NB4 (cell line): Measurements from ENCODE around the gene SLC22A5.
"Not testable (repeated sequence)": the region's sequence is repeated elsewhere in the genome, so short reads cannot be mapped to it uniquely, and the experiment has no call there.

Source experiments
- POLR2A ChIP-seq: IDR thresholded peaks from 2 replicates; pipeline ENCODE4 v1.6.1; 2011; ENCODE audit warnings: mild to moderate bottlenecking; ENCODE audit not compliant: insufficient read length; ENCODE audit errors: extremely low read depth
- TF ChIP-seq, protein P1 (sequence below): IDR thresholded peaks from one replicate; pipeline ENCODE4 v1.5.1; 2012; ENCODE audit warnings: low read depth, low read length

DNA sequence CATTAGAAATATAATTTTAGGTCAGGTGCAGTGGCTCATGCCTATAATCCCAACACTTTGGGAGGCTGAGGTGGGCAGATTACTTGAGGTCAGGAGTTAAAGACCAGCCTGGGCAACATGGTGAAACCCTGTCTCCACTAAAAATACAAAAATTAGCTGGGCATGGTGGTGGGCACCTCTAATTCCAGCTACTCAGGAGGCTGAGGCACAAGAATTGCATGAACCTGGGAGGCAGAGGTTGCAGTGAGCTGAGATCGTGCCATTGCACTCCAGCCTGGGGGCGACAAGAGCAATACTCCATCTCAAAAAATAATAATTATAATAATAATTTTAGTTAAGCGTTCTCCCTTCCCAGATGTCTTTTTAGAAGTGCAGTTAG lies 68.7 kb downstream of the SLC22A5 start:
- TF ChIP-seq, protein P1, sequence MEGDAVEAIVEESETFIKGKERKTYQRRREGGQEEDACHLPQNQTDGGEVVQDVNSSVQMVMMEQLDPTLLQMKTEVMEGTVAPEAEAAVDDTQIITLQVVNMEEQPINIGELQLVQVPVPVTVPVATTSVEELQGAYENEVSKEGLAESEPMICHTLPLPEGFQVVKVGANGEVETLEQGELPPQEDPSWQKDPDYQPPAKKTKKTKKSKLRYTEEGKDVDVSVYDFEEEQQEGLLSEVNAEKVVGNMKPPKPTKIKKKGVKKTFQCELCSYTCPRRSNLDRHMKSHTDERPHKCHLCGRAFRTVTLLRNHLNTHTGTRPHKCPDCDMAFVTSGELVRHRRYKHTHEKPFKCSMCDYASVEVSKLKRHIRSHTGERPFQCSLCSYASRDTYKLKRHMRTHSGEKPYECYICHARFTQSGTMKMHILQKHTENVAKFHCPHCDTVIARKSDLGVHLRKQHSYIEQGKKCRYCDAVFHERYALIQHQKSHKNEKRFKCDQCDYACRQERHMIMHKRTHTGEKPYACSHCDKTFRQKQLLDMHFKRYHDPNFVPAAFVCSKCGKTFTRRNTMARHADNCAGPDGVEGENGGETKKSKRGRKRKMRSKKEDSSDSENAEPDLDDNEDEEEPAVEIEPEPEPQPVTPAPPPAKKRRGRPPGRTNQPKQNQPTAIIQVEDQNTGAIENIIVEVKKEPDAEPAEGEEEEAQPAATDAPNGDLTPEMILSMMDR = not testable (repeated sequence)
- not testable (repeated sequence) for TF ChIP-seq POLR2A
